HG02840 (cell line): ENCODE results near the gene VILL.
"Not testable (repeated sequence)": the region's sequence is repeated elsewhere in the genome, so short reads cannot be mapped to it uniquely, and the experiment has no call there.

Experiments used
- ATAC-seq: cut with Tn5 transposase; IDR thresholded peaks from one replicate; pipeline ENCODE4 v1.9.1; 2021; ENCODE audit warnings: mild to moderate bottlenecking, moderate library complexity, moderate number of reproducible peaks; ENCODE audit not compliant: unreplicated experiment, low FRiP score

Gene VILL

GRCh38 chr3:37984596-37984995, 6.0 kb upstream of the VILL start:
- ATAC-seq: no peak

- ATAC-seq: no peak
Measured at GRCh38 chr3:37985637-37986320, 4.8 kb upstream of the VILL start.

- no peak for ATAC-seq
Measured at GRCh38 chr3:37986479-37987314, 3.9 kb upstream of the VILL start.

GRCh38 chr3:37987315-37987697, 3.3 kb upstream of the VILL start:
- no peak for ATAC-seq

- no peak for ATAC-seq
Measured at GRCh38 chr3:37987751-37988179, 2.8 kb upstream of the VILL start.

GRCh38 chr3:37988376-37988775, 2.2 kb upstream of the VILL start:
- ATAC-seq: not testable (repeated sequence)

GRCh38 chr3:37988931-37989525, 1.6 kb upstream of the VILL start:
- ATAC-seq: no peak

- ATAC-seq: no peak
Measured at GRCh38 chr3:37989821-37990480, 635 bp upstream of the VILL start.

- no peak for ATAC-seq
Measured at GRCh38 chr3:37991109-37991508, 523 bp downstream of the VILL start.

GRCh38 chr3:37991823-37992222, 1.2 kb downstream of the VILL start:
- ATAC-seq: no peak

GRCh38 chr3:37992271-37993066, 1.9 kb downstream of the VILL start:
- ATAC-seq: no peak

- no peak for ATAC-seq
Measured at GRCh38 chr3:37993067-37993455, 2.5 kb downstream of the VILL start.

GRCh38 chr3:37993460-37993819, 2.9 kb downstream of the VILL start:
- no peak for ATAC-seq

GRCh38 chr3:37993820-37994638, 3.4 kb downstream of the VILL start:
- ATAC-seq: peak; percentile 46

- ATAC-seq: no peak
Measured at GRCh38 chr3:37994639-37994972, 4.0 kb downstream of the VILL start.

- ATAC-seq: no peak
Measured at GRCh38 chr3:37995652-37996641, 5.4 kb downstream of the VILL start.

- peak; percentile 45 for ATAC-seq
Measured at GRCh38 chr3:37996785-37997301, 6.3 kb downstream of the VILL start.

- ATAC-seq: no peak
Measured at GRCh38 chr3:37997342-37997741, 6.8 kb downstream of the VILL start.
